ENCODE data around the gene CASD1.

GRCh38 chr7:94580601-94581000, 71.0 kb downstream of the CASD1 start:
- TF ChIP-seq, protein P1, sequence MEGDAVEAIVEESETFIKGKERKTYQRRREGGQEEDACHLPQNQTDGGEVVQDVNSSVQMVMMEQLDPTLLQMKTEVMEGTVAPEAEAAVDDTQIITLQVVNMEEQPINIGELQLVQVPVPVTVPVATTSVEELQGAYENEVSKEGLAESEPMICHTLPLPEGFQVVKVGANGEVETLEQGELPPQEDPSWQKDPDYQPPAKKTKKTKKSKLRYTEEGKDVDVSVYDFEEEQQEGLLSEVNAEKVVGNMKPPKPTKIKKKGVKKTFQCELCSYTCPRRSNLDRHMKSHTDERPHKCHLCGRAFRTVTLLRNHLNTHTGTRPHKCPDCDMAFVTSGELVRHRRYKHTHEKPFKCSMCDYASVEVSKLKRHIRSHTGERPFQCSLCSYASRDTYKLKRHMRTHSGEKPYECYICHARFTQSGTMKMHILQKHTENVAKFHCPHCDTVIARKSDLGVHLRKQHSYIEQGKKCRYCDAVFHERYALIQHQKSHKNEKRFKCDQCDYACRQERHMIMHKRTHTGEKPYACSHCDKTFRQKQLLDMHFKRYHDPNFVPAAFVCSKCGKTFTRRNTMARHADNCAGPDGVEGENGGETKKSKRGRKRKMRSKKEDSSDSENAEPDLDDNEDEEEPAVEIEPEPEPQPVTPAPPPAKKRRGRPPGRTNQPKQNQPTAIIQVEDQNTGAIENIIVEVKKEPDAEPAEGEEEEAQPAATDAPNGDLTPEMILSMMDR (IDR thresholded peaks at IDR 0.05; ENCODE audit: low read depth, low read length, poor library complexity, severe bottlenecking) = no peak
- TF ChIP-seq EZH2phosphoT487 (IDR thresholded peaks at IDR 0.05; ENCODE audit: borderline replicate concordance, low read length) = no peak
